GM18868 (cell line): ENCODE data around the gene GZMB.
"Not testable (repeated sequence)": the region's sequence is repeated elsewhere in the genome, so short reads cannot be mapped to it uniquely, and the experiment has no call there.

Source experiments
- ATAC-seq: cut with Tn5 transposase; IDR thresholded peaks from one replicate; pipeline ENCODE4 v1.9.1; 2021; ENCODE audit warnings: mild to moderate bottlenecking, moderate library complexity; ENCODE audit not compliant: unreplicated experiment

The GZMB gene

GRCh38 chr14:24634158-24634557, at the start of gene GZMB:
Gene GZMB, minus strand, starts transcription at chr14:24634190. Its CDS starts 30 bp downstream, at chr14:24634160.
- ATAC-seq = no peak

- no peak for ATAC-seq
Measured at GRCh38 chr14:24681056-24681455, 47.1 kb upstream of the GZMB start.

- ATAC-seq = no peak
Measured at GRCh38 chr14:24680516-24680915, 46.5 kb upstream of the GZMB start.

GRCh38 chr14:24679248-24679961, 45.4 kb upstream of the GZMB start:
- ATAC-seq = no peak

GRCh38 chr14:24678801-24679247, 44.8 kb upstream of the GZMB start:
- ATAC-seq = peak; percentile 71

DNA sequence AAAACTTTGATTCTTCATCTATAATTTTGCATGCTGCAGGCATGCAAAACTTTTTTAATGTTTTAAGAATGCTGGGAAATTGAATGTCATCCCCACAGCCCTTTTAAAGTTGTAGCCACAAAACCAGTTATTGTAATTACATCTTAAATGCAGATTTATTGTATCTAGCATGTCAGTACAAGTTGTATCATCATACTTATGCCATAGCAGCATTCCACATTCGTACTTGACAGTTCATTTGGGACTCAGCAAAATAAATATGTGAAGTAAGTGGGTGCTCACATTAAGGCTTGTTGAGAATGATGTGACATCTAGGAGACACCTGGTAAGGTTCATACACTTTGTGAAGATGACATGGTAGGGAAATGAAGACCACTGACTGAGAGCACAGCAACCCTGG, 44.0 kb upstream of the GZMB start:
- ATAC-seq = no peak

DNA sequence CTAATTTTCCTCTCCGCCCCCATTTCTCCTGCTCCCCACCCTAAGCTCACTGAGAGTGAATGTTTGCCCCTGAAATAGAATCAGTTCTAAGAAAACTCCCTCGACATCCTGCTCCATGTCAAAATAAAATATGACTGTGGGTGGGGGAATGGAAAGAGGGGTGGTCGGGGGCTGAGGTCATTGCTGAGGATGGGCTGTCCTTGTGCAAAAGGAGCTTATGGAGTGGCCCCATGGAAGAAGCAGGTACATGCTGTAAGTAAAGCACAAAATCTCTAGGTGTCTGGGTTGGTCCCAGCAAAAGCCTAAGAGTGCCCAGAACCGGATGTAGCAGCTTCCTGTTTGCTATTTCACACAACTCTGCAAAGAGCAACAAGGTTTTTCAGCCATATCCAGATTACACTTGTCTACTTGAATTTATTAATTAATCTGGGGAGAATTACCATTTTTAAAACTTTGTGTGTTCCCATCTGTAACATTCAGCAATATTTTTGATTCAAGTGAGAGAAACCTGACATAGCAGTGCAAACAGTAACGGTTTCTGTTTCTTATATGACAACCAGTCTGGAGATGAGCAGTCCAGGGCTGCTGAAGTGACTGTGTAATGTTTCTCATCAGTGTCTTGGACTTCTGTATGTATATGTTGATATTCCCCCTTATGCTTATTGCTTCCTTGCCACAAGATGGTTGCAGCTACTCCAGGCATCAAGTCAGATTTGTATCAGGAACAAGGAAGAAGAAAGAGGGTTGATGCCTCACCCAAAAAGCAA, 40.4 kb upstream of the GZMB start:
- peak; percentile 58 for ATAC-seq

- peak; percentile 71 for ATAC-seq
Measured at GRCh38 chr14:24673534-24674203, 39.7 kb upstream of the GZMB start.

GRCh38 chr14:24673059-24673458, 39.1 kb upstream of the GZMB start:
- peak; percentile 62 for ATAC-seq

- no peak for ATAC-seq
Measured at GRCh38 chr14:24670594-24670993, 36.6 kb upstream of the GZMB start.

DNA sequence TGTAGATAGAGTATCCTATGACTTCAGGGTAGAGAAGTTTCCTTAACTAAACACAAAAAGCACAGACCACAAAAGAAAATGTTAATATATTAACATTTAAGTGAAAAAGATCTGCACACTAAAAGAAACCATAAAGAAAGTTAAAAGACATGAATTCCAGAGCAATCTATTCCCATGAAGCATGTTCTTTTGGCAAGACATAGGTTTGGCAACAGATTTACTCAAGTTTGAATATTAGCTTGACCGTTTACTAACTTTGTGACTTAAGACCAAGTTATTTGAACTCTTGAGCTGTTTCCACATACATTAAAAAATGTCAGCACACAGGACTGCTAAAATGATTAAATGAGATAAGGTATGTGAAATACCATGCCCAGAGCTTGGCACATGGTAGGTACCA, 35.7 kb upstream of the GZMB start:
- no peak for ATAC-seq

DNA sequence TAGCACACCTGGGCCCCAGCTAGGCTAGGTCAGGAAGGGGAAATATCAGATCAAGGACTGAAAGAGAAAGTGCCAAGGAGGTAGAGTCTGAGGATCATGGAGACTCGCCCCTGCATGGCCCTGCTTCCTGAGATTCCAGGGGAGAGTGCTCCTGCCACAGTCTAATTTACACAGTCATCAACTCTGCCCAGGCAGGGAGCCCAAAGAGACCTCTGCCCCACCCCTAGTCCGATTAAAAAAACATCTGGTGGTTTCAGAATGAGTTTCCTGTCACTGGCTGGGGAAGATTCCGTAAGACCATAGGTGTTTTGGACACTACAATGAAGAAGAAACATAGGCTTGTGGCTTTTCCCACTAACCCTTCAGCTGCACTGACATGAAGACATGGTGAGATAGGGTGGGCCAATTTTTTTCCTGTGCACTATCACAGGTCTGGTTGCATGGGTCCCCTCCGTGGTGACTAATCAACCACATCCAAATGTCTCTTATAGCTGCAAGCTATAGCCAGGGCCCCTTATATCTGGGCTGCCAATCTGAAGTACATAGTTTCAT, 31.5 kb upstream of the GZMB start:
- peak; percentile 94 for ATAC-seq

DNA sequence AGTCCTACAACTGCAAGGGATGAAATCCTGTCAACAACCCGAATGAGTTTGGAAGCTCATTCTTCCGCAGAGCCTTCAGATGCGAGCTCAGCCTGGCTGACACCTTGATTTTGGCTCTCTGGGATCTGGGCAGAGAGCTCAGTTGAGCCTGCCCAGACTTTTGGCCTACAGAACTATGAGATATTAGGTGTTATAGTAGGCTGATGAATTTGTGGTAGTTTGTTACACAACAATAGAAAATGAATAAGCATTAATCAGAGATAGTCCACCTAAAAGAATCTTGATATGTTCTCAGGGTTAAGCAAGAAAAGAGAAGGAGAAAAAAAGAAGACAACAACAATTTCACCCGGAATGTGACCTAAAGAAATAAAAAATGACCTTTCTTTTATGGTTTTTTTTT, 30.4 kb upstream of the GZMB start:
- ATAC-seq = no peak

DNA sequence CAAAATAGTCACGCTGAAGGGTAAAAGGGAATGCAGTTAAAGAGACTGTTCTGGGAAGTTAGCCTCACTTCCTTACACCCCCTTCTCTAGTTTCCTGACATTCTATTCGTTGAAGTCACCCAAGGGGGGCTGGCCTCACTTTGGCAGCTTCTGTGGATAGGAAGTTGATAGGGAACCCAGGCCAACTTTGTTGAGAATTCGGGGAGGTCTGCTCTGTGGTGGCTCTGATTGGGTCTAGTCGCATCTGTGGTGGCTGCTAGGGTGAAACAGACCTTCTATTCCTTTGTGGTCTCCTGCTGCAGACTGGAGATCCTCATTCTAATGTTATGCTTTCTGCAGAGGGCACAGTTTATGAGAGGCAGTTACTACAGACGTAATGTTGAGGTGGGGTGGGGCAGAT, 28.8 kb upstream of the GZMB start:
- ATAC-seq = no peak

DNA sequence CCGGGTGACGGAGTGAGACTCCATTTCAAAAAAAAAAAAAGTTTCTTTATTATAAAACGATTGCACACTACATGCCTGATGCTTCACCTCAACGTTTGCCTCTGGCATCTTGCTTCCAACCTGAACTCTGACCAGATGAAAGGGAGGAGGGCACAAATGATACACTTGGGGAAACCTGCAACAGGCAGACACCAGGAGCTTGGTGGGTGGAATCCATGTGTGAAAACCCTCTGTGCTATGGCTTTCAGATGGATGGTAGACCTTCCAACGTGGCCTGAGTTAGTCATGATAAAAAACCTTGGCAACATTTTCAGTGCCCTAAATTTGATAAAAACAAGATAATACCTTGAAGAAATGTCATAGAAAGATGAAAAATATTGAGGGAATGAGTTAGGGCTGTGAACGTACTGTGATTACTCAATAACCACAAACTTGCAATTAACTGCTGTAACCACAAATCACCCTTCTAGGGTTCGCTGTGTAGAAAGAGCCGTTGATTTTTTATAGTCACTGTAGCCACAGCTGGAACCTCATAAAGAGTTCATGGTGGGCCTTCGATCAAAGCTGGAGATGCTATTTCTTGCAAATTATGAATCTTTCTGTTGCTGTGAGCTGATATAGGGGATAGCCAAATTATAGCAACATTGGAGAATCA, 26.1 kb upstream of the GZMB start:
- ATAC-seq = no peak

GRCh38 chr14:24648361-24648760, 14.4 kb upstream of the GZMB start:
- not testable (repeated sequence) for ATAC-seq

GRCh38 chr14:24639905-24640304, 5.9 kb upstream of the GZMB start:
- no peak for ATAC-seq

GRCh38 chr14:24639270-24639669, 5.3 kb upstream of the GZMB start:
- ATAC-seq = no peak

DNA sequence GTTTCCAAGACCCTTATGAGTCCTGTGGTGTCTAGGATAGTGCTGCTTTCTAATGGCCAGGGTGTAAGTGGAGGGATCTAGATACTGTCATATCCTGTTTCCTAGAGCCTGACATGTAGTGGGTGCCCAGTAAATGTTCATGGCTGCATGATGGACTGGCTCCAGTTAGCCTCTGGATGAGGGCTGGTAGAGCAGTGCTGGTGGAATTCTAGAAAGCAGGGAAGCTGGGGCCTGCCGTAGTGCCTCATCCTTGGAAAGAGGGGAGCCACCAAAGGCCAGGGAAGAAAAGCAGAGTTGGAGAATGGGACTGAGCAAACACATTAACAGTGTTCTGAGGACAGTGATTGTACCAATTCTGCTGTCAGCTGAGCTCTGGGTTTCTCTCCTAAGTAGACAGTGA, 637 bp downstream of the GZMB start:
- no peak for ATAC-seq

- no peak for ATAC-seq
Measured at GRCh38 chr14:24632761-24633160, 1.2 kb downstream of the GZMB start.

GRCh38 chr14:24632336-24632735, 1.7 kb downstream of the GZMB start:
- ATAC-seq = no peak
